Stimulated activated memory B cell treated with anti-CD40 and anti-IgM and Interleukin-4, amounts not matched to agents 10 μg/mL and 1 μg/mL and 100 μg/mL, for 72 hours (primary cell): Measurements from ENCODE around the gene RWDD3.
A peak's percentile ranks its signal among the peaks of the same experiment; 100 is the strongest.

ENCODE experiments used
- ATAC-seq: fragments of 150-1000 bp; cut with Tn5 transposase; 2 replicates; pipeline ENCODE4 v1.10.0; 2021
- H3K27ac Mint-ChIP-seq: one replicate; pipeline ENCODE4 v1.8.0; 2022; ENCODE audit warnings: mild to moderate bottlenecking, mixed read lengths
- H3K27me3 Mint-ChIP-seq: one replicate; pipeline ENCODE4 v1.8.0; 2022; ENCODE audit warnings: mixed read lengths
- H3K36me3 Mint-ChIP-seq: one replicate; pipeline ENCODE4 v1.8.0; 2022; ENCODE audit warnings: mixed read lengths
- H3K4me1 Mint-ChIP-seq: one replicate; pipeline ENCODE4 v1.8.0; 2022; ENCODE audit warnings: mixed read lengths
- H3K4me3 Mint-ChIP-seq: one replicate; pipeline ENCODE4 v1.8.0; 2022; ENCODE audit warnings: mild to moderate bottlenecking, moderate library complexity, mixed read lengths
- H3K9me3 Mint-ChIP-seq: one replicate; pipeline ENCODE4 v1.8.0; 2022; ENCODE audit warnings: mixed read lengths

The RWDD3 gene

GRCh38 chr1:95221306-95221705, 12.7 kb upstream of the RWDD3 start:
- H3K4me1 Mint-ChIP-seq, result peaks cover 12% of the 10 kb centered on the region
- no peaks in the 10 kb centered on the region for H3K27me3 Mint-ChIP-seq
- no peak for ATAC-seq
- no peak overlapping the region for H3K27ac Mint-ChIP-seq
- H3K9me3 Mint-ChIP-seq, result no peaks in the 10 kb centered on the region
- H3K4me3 Mint-ChIP-seq, result no peak overlapping the region
- no peaks in the 10 kb centered on the region for H3K36me3 Mint-ChIP-seq

- H3K27me3 Mint-ChIP-seq, result no peaks in the 10 kb centered on the region
- no peak for ATAC-seq
- no peak overlapping the region for H3K4me3 Mint-ChIP-seq
- H3K27ac Mint-ChIP-seq, result no peak overlapping the region
- H3K9me3 Mint-ChIP-seq, result no peaks in the 10 kb centered on the region
- no peaks in the 10 kb centered on the region for H3K4me1 Mint-ChIP-seq
- no peaks in the 10 kb centered on the region for H3K36me3 Mint-ChIP-seq
Observed at GRCh38 chr1:95222629-95223028, 11.4 kb upstream of the RWDD3 start.

GRCh38 chr1:95223110-95223509, 10.9 kb upstream of the RWDD3 start:
- Mint-ChIP-seq H3K36me3 (no peaks in the 10 kb centered on the region), H3K27me3 (no peaks in the 10 kb centered on the region), H3K4me1 (no peaks in the 10 kb centered on the region), H3K4me3 (no peak overlapping the region), H3K9me3 (no peaks in the 10 kb centered on the region), H3K27ac (no peak overlapping the region)
- no peak for ATAC-seq

- ATAC-seq, result no peak
- Mint-ChIP-seq H3K27me3 (peaks cover 7% of the 10 kb centered on the region), H3K36me3 (no peaks in the 10 kb centered on the region), H3K9me3 (no peaks in the 10 kb centered on the region), H3K27ac (no peak overlapping the region), H3K4me3 (no peak overlapping the region), H3K4me1 (no peaks in the 10 kb centered on the region)
Observed at GRCh38 chr1:95226781-95227660, 7.0 kb upstream of the RWDD3 start.

GRCh38 chr1:95229037-95229436, 5.0 kb upstream of the RWDD3 start:
- peaks cover 7% of the 10 kb centered on the region for H3K27me3 Mint-ChIP-seq
- H3K4me1 Mint-ChIP-seq, result peaks cover 9% of the 10 kb centered on the region
- no peaks in the 10 kb centered on the region for H3K36me3 Mint-ChIP-seq
- H3K9me3 Mint-ChIP-seq, result no peaks in the 10 kb centered on the region
- H3K27ac Mint-ChIP-seq, result no peak overlapping the region
- no peak overlapping the region for H3K4me3 Mint-ChIP-seq
- no peak for ATAC-seq

- Mint-ChIP-seq H3K4me1 (peaks cover 12% of the 10 kb centered on the region), H3K9me3 (no peaks in the 10 kb centered on the region), H3K4me3 (no peak overlapping the region), H3K36me3 (no peaks in the 10 kb centered on the region), H3K27me3 (peaks cover 7% of the 10 kb centered on the region), H3K27ac (no peak overlapping the region)
- ATAC-seq, result no peak
Observed at GRCh38 chr1:95229706-95230105, 4.3 kb upstream of the RWDD3 start.

- Mint-ChIP-seq H3K27ac (no peak overlapping the region), H3K27me3 (peaks cover 7% of the 10 kb centered on the region), H3K36me3 (no peaks in the 10 kb centered on the region), H3K4me1 (peaks cover 13% of the 10 kb centered on the region), H3K9me3 (no peaks in the 10 kb centered on the region), H3K4me3 (no peak overlapping the region)
- no peak for ATAC-seq
Observed at GRCh38 chr1:95230256-95230655, 3.8 kb upstream of the RWDD3 start.

- H3K4me3 Mint-ChIP-seq, result no peak overlapping the region
- H3K27me3 Mint-ChIP-seq, result peaks cover 7% of the 10 kb centered on the region
- no peak for ATAC-seq
- peaks cover 14% of the 10 kb centered on the region for H3K4me1 Mint-ChIP-seq
- no peaks in the 10 kb centered on the region for H3K36me3 Mint-ChIP-seq
- H3K27ac Mint-ChIP-seq, result no peak overlapping the region
- no peaks in the 10 kb centered on the region for H3K9me3 Mint-ChIP-seq
Observed at GRCh38 chr1:95230768-95231191, 3.2 kb upstream of the RWDD3 start.

GRCh38 chr1:95232646-95233318, 1.2 kb upstream of the RWDD3 start:
- peak overlapping the region; percentile 86 for H3K27ac Mint-ChIP-seq
- ATAC-seq, result no peak
- no peaks in the 10 kb centered on the region for H3K9me3 Mint-ChIP-seq
- H3K4me1 Mint-ChIP-seq, result peaks cover 32% of the 10 kb centered on the region
- peaks cover 7% of the 10 kb centered on the region for H3K27me3 Mint-ChIP-seq
- H3K4me3 Mint-ChIP-seq, result peak overlapping the region; percentile 89
- H3K36me3 Mint-ChIP-seq, result peaks cover 6% of the 10 kb centered on the region

GRCh38 chr1:95233319-95233736, 682 bp upstream of the RWDD3 start:
- Mint-ChIP-seq H3K27ac (peak overlapping the region; percentile 86), H3K27me3 (peaks cover 7% of the 10 kb centered on the region)
- ATAC-seq, result no peak

GRCh38 chr1:95236784-95237575, 3.0 kb downstream of the RWDD3 start:
- H3K36me3 Mint-ChIP-seq, result peaks cover 40% of the 10 kb centered on the region
- H3K27ac Mint-ChIP-seq, result peak overlapping the region; percentile 24
- ATAC-seq, result no peak
- H3K4me1 Mint-ChIP-seq, result peaks cover 53% of the 10 kb centered on the region
- no peaks in the 10 kb centered on the region for H3K27me3 Mint-ChIP-seq
- peaks cover 9% of the 10 kb centered on the region for H3K9me3 Mint-ChIP-seq
- no peak overlapping the region for H3K4me3 Mint-ChIP-seq

More at GRCh38 chr1:95233319-95233736, 682 bp upstream of the RWDD3 start:
- peaks cover 36% of the 10 kb centered on the region for H3K4me1 Mint-ChIP-seq
- H3K4me3 Mint-ChIP-seq, result peak overlapping the region; percentile 89
- no peaks in the 10 kb centered on the region for H3K9me3 Mint-ChIP-seq
- peaks cover 6% of the 10 kb centered on the region for H3K36me3 Mint-ChIP-seq

- H3K4me1 Mint-ChIP-seq, result peaks cover 58% of the 10 kb centered on the region
Observed at GRCh38 chr1:95237981-95238703, 4.1 kb downstream of the RWDD3 start.

GRCh38 chr1:95245029-95245428, 11.0 kb downstream of the RWDD3 start:
- Mint-ChIP-seq H3K36me3 (peaks cover 53% of the 10 kb centered on the region), H3K4me3 (no peak overlapping the region), H3K4me1 (peaks cover 22% of the 10 kb centered on the region), H3K27ac (no peak overlapping the region), H3K9me3 (peaks cover 12% of the 10 kb centered on the region), H3K27me3 (no peaks in the 10 kb centered on the region)
- ATAC-seq, result no peak

More at GRCh38 chr1:95237981-95238703, 4.1 kb downstream of the RWDD3 start:
- no peak for ATAC-seq
- Mint-ChIP-seq H3K27ac (peak overlapping the region; percentile 47), H3K27me3 (no peaks in the 10 kb centered on the region), H3K4me3 (no peak overlapping the region), H3K9me3 (peaks cover 12% of the 10 kb centered on the region), H3K36me3 (peaks cover 52% of the 10 kb centered on the region)

GRCh38 chr1:95246511-95246910, 12.5 kb downstream of the RWDD3 start:
- Mint-ChIP-seq H3K27me3 (no peaks in the 10 kb centered on the region), H3K9me3 (peaks cover 4% of the 10 kb centered on the region), H3K36me3 (peaks cover 39% of the 10 kb centered on the region), H3K4me3 (no peak overlapping the region), H3K4me1 (peaks cover 14% of the 10 kb centered on the region), H3K27ac (no peak overlapping the region)
- no peak for ATAC-seq
